ENCODE results near the gene EXOC6B. TPM values are rescaled to one million over a fixed set of nuclear protein-coding genes. Genes with fewer than 3 reads are reported as not detected.

EXOC6B gene
- total RNA-seq, 1 donor from 2014 or later = 46.1 TPM

DNA sequence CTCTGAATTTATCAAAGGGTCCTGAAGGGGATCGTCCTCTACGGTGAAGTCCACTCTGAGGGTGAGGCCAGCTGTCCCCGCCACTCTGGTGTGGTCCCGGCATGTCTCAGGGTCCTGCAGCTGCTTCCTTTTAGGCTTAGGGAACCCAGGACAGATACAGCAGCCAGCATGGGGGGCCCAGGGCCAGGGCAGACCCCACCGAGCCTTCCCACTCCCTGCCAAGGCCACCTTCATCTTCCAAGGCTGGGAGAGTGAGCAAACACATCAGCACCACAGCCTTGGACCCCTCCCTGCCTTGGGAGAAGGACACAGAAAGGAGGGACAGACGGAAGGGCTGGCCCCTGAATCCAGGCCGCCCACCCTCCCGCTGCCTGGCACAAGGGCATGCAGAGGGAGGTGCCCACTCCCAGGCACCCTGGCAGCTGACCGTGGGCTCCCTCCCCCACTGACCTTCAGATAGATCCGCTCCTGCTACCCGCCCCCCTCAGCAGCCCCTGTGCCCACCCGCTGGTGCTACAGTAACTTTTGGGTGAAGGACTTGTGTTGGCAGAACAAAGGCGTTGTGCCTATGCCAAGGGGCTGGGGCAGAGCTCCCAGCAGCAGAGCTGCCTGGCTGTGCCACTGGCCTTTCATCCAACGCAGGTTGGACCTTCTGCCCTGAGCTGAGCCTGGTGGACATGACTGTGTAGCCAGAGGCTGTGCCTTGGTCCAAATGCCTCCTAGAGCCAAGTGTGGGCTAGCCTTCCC is 685.8 kb downstream of the EXOC6B start:
- Mint-ChIP-seq H3K9me3 (no peaks in the 10 kb centered on the region), H3K27me3 (peaks cover 23% of the 10 kb centered on the region), H3K27ac (no peak overlapping the region), H3K36me3 (no peaks in the 10 kb centered on the region), H3K4me3 (no peak overlapping the region), H3K4me1 (ENCODE audit: unreplicated experiment) (peaks cover 8% of the 10 kb centered on the region)
- TF ChIP-seq, protein P1, sequence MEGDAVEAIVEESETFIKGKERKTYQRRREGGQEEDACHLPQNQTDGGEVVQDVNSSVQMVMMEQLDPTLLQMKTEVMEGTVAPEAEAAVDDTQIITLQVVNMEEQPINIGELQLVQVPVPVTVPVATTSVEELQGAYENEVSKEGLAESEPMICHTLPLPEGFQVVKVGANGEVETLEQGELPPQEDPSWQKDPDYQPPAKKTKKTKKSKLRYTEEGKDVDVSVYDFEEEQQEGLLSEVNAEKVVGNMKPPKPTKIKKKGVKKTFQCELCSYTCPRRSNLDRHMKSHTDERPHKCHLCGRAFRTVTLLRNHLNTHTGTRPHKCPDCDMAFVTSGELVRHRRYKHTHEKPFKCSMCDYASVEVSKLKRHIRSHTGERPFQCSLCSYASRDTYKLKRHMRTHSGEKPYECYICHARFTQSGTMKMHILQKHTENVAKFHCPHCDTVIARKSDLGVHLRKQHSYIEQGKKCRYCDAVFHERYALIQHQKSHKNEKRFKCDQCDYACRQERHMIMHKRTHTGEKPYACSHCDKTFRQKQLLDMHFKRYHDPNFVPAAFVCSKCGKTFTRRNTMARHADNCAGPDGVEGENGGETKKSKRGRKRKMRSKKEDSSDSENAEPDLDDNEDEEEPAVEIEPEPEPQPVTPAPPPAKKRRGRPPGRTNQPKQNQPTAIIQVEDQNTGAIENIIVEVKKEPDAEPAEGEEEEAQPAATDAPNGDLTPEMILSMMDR (conservative IDR thresholded peaks at IDR 0.05) = no peak
- DNase-seq (ENCODE audit: extremely low spot score, unreplicated experiment) = peak; percentile 66

DNA sequence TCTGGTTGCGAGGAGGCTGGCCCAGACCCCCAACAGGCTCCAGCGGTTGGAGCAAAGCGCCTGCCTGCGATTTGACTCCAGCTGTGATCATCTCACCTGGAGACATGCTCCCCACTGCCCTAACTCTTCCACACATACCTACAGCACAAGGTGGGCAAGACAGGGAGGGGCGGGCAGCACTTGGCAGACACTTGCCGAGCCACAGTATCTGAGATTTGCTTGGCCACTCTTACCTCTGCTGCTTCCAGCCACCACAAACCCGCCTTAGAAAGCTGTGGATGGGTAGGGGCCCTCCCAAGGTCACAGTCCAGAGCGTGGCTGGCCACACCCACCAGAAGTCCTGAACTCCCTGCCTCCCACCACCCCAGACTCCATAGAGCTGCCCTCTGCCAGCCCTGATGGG is 686.4 kb downstream of the EXOC6B start:
- no peaks in the 10 kb centered on the region for H3K9me3 Mint-ChIP-seq
- TF ChIP-seq, protein P1 (conservative IDR thresholded peaks at IDR 0.05) = no peak
- H3K36me3 Mint-ChIP-seq = no peaks in the 10 kb centered on the region
- peaks cover 8% of the 10 kb centered on the region for H3K4me1 Mint-ChIP-seq (ENCODE audit: unreplicated experiment)
- H3K4me3 Mint-ChIP-seq = no peak overlapping the region
- H3K27ac Mint-ChIP-seq = no peak overlapping the region
- H3K27me3 Mint-ChIP-seq = peaks cover 21% of the 10 kb centered on the region
- peak; percentile 63 for DNase-seq (ENCODE audit: extremely low spot score, unreplicated experiment)

- H3K4me1 Mint-ChIP-seq (ENCODE audit: unreplicated experiment) = peaks cover 8% of the 10 kb centered on the region
- peaks cover 18% of the 10 kb centered on the region for H3K27me3 Mint-ChIP-seq
- H3K27ac Mint-ChIP-seq = no peak overlapping the region
- TF ChIP-seq, protein P1 (conservative IDR thresholded peaks at IDR 0.05) = no peak
- no peak for DNase-seq (ENCODE audit: extremely low spot score, unreplicated experiment)
- no peaks in the 10 kb centered on the region for H3K9me3 Mint-ChIP-seq
- H3K4me3 Mint-ChIP-seq = no peak overlapping the region
- no peaks in the 10 kb centered on the region for H3K36me3 Mint-ChIP-seq
Observed at GRCh38 chr2:72138921-72139381, 686.9 kb downstream of the EXOC6B start.

DNA sequence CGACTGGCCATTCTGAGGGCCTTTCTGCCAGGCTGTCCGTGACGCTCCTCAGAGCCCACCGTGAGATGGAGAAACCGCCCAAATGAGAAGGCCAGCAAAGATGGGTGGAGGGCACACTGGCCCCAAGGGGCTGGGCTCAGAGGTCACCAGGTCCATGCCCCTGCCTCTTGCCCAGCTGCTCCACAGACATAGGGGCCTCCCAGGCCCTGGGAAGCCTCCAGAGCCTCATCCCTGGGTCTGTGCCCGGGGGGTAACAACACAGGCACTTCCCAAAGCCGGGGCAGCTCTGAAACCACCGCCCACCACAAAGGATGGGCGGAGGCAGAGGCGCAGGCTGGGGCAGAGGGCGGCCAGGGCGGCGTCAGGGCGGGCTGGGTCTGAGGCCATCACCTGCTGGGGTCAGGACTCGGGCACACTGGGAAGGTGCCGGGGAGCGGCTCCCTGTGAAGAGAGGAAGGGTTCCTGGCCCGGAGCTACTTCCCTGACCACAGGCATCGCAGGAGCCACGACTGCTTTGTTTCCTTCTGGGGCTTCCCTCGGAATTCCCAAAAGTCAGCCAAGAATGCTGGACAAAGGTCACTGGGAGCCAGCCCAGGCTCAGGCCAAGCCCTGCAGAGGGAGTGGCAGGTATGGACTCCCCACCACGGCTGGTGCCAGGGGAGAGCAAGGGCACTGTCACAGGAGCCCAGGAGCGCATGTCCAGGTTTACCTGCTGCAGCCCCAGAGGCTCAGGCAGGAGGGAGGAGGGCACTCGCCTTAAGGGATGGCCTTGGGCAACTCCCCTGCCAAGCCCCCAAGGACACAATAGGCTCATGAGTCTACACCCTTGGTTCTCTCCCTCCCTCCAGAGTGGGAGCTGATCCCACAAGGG is 687.6 kb downstream of the EXOC6B start:
- no peaks in the 10 kb centered on the region for H3K9me3 Mint-ChIP-seq
- no peak overlapping the region for H3K4me3 Mint-ChIP-seq
- TF ChIP-seq, protein P1 (conservative IDR thresholded peaks at IDR 0.05) = no peak
- no peak overlapping the region for H3K27ac Mint-ChIP-seq
- no peaks in the 10 kb centered on the region for H3K36me3 Mint-ChIP-seq
- peaks cover 12% of the 10 kb centered on the region for H3K27me3 Mint-ChIP-seq
- H3K4me1 Mint-ChIP-seq (ENCODE audit: unreplicated experiment) = peaks cover 8% of the 10 kb centered on the region
- DNase-seq (ENCODE audit: extremely low spot score, unreplicated experiment) = no peak

DNA sequence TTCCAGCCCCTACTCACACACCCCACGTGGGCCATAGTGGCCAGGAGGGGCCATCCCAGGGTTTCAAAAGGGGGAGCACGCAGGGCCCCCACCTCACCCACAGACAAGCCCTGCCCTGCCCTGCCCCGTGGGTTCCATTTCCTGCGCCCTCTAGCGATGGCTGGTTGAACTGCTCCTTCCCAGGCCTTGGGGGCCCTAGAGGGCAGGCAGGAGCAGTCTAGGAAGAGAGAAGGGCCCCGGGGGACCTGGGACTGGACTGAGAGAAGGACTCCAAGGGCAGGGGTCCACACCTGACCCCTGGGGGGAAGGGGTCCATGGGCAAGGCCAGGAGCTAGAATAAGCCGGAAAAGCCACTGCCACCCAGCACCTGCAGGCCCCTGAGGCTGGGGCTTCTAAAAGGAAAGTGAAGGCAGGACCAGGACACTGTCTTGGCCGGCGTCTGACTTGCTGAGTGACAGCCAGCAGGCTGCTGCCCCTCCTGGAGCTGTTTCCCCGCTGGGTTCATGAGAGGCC is 688.3 kb downstream of the EXOC6B start:
- Mint-ChIP-seq H3K27me3 (peaks cover 9% of the 10 kb centered on the region), H3K4me3 (no peak overlapping the region), H3K4me1 (ENCODE audit: unreplicated experiment) (peaks cover 8% of the 10 kb centered on the region), H3K36me3 (no peaks in the 10 kb centered on the region), H3K9me3 (no peaks in the 10 kb centered on the region), H3K27ac (no peak overlapping the region)
- TF ChIP-seq, protein P1 (conservative IDR thresholded peaks at IDR 0.05) = peak; percentile 93
- DNase-seq (ENCODE audit: extremely low spot score, unreplicated experiment) = no peak
